HG02885 (cell line): ENCODE measurements around the gene UNC50.
"Not testable (repeated sequence)": the region's sequence is repeated elsewhere in the genome, so short reads cannot be mapped to it uniquely, and the experiment has no call there.

Experiments used
- ATAC-seq: cut with Tn5 transposase; IDR thresholded peaks from one replicate; pipeline ENCODE4 v1.9.1; 2021; ENCODE audit warnings: mild to moderate bottlenecking; ENCODE audit not compliant: unreplicated experiment, poor library complexity

UNC50 gene

DNA sequence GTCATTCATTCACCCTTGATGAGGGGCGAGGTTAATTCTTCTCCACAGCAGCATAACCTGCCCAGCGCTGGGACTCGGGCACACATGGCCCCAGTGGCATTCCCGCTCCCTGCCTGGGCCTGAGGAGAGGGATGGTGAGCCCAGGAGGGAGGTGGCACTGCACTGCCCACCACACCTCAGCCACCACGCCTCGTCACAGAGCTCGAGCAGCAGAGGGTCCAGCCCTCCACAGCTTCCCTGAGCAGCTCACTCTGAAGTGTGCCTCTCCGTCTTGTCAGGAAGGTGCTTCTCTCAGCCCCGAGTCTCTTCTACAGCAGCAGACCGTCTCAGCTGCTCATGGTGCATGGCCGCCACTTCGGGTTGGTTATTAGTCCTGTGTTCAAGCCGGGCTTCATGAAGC, 35.0 kb upstream of the UNC50 start:
- no peak for ATAC-seq

DNA sequence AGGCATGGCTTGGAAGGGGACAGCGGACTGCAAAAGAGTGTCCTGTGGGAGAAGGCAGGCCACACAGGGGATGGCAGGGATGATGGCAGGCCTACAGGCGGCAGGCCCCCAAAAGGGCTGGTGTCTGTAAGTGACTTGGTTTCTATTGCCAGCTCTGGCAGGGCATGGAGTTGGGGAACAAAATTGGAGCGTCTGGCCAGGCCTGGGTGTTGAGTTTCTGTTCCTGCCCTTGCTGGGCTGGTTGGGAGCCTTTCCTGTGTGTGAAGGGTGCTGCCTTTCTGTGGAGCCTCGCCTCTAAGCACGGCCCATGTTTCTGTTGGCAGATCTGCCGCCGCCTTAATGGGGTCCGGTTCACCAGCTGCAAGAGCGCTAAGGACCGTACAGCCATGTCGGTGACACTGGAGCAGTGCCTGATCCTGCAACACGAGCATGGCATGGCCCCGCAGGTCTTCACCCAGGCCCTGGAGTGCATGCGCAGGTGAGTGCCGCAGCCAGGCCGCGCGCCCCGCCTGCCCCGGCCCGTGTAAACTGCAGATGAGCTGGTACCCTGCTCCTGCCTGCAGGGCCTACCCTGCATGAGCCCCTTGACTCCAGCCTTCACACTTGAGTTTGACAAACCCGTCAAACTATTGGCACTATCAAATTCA, 31.6 kb upstream of the UNC50 start:
- no peak for ATAC-seq

DNA sequence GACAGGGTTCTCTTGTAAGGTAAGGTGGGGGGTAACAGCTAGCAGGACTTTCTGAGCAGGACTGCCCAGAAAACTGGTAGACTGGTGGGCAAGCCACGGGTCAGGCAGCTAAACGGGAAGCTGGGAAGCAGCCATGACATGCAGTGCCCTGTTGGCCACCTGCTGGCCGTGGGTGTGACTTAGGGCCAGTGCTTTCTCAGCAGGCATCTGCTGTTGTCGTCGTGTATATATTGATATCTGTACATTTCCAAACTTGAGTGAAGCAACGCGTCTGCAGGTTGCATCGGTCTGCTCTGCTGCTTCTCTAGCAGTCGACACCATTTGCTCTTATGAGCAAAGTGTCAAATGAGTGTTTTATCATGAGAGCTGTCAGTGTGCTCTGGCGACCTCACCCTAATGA, 31.1 kb upstream of the UNC50 start:
- ATAC-seq, result no peak

DNA sequence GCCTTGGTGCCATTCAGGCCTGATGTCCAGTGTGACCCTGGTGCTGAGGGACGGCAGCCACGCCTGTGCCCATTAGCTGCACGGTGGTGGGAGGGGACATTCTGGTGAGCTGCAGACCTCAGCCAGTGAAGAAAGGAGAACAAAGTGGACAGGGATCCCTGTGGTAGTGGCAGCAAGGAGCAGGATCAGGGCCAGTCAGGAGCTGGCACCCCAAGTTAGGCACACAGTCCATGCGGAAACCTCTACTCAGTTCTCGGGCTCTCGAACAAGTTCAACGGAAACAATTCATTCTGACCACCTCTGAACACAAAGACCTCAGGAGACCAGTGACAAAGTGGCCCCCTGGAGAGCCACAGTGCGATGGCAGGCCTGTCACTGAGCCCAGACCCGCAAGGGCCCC, 30.2 kb upstream of the UNC50 start:
- ATAC-seq, result no peak

DNA sequence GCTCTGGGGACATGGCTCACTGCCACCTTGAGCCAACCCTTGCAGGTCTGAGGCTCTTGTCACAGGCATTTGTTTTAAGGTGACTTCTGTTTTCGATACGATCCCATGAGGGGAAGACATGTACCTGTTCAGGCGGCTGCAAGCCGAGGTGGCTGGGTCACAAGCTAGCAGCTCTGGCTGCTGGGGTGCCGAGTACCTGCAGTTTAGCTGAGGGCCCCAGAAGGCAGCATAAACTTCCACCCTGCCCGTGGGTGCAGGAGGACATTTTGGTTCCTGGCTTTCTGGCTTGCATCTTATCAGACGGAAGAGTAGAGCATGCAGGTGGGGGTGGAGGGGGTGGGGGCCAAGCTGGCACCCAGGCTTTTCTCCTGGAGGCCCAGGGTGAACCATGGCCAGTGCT, 28.5 kb upstream of the UNC50 start:
- ATAC-seq, result no peak

DNA sequence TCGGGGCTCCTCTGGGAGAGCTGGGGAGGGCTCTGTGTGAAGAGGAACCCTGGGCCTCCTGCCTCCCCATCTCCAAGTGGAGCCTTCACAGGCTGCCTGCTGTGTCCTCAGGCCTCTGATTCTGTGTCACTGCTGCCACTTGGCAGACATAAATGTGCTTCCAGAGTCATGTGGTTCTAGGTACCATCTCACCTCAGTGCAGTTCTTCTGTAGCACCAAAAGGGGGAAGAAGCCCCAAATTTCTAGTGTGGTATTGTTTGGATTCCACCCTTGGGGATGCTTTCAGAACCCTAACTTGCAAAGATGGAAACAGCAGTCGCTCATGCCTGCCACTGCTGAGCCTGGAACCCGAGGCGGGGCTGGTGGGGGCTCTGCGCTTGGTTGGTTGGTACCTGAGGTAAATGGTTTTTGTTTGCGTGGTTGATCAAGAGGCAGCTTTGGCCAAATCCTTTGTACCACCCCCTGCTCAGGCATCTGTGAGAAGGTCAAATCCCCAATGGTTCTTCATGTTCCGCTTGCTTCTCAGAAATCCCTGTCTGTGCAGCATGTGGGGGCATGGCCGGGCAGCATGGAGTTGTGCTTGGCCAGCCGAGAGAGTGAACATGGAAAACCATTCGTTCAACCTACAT, 27.6 kb upstream of the UNC50 start:
- no peak for ATAC-seq

DNA sequence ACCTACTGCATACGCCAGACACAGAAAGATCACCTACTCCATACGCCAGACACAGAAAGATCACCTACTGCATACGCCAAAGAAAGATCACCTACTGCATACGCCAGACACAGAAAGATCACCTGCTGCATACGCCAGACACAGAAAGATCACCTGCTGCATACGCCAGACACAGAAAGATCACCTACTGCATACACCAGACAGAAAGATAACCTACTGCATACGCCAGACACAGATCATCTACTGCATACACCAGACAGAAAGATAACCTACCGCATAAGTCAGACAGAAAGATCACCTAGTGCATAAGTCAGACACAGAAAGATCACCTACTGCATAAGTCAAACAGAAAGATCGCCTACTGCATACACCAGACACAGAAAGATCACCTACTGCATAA, 25.9 kb upstream of the UNC50 start:
- ATAC-seq, result no peak

DNA sequence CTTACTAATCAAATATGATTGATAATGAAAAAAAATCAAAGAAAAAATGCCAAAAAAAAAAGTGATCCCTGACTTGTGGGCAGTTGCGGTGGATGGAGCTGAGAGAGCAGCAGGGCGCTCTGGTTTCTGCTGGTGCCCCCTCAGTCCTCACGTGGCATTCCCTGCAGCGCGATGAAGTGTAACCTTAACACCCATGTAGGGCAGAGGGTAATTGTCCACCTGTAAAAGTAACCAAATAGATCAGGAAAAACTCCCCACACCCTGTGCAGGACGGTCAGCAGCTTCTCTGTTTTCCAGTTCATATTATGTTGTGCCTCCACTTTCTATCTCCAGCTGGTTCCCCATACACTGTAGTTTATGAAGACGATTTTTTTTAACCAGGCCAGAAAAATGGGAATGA, 25.1 kb upstream of the UNC50 start:
- ATAC-seq, result no peak

DNA sequence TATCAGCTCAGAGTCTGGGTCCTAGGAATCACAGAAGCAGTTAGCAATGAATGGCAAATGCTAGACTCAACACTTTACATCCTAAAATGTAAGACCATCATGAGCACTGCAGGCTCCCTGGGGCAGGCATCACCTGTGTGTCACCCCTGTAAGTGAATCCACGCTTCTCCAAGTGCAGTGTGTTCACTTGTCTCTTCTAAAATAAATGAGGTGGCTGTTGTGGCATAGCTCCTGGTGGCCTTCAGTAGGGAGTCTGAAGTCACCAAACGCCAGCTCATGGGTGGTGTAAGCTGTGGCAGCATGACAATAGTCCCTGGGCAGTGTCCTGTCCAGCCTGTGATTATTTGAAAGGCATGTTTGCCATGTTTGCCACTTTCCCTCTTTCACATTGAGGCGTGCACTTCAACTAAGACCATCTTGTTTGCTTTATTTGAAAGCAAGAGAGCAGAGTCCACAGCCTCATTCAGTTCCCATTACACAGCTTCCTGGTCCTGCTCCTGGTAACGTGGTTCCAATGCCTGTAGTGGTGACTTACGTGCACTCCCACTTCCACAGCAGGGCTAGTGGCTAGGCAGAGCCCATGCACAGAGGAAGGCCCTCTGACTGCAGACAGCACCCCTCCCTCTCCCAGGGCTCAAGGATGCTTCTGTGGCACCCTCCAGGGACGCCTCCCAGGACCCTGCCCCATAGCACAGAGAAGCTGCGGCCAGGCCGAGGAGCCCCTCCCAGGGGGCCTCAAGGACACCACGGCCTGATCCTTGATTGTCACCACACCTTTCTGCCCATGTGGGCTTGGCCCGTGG, 24.4 kb upstream of the UNC50 start:
- no peak for ATAC-seq

DNA sequence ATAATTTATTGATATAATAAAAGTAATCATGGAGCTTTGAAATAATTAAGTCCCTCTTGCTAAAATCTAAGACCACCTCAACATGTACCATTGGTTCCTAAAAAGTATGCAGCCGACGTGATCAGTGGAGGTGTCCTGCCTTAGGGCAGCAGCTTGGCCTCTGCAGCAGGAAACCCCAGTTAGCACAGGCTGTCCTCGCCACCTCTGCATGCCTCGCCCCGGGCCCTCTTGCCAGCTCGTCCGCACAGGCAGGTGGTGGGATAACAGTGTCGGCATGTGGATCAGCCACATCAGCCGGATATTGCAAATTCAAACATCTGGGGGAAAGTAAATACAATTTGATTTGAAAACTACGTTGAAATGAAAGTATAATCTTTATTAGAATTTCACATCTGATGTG, 23.0 kb upstream of the UNC50 start:
- ATAC-seq, result no peak

DNA sequence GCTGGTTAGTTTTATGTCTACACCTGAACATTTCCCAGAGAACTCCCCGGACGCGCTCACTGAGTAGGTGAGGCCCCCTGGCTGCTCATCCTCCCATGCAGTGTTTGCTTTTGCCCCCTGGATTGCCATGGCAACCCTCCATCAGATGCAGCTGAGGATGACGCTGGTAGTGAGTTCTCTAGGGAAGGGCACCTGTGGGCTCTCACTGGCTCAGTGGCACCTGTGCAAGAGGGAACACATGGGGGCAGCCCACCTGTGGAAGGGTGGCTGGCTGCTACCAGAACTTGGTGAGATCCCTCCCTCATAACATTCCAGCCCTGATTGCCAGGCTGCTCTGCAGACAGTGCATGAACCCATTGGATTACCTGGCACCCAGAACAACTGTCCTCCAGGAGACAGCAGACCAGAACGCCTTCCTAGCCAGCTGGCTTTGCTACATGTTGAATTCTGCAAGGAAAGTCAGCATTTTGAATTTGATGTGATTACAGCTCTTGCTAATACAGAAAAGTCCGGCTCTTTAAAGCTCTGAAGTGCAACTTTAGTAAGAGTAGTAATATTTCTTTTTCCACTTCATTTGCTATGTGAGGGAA, 21.7 kb upstream of the UNC50 start:
- ATAC-seq, result no peak

DNA sequence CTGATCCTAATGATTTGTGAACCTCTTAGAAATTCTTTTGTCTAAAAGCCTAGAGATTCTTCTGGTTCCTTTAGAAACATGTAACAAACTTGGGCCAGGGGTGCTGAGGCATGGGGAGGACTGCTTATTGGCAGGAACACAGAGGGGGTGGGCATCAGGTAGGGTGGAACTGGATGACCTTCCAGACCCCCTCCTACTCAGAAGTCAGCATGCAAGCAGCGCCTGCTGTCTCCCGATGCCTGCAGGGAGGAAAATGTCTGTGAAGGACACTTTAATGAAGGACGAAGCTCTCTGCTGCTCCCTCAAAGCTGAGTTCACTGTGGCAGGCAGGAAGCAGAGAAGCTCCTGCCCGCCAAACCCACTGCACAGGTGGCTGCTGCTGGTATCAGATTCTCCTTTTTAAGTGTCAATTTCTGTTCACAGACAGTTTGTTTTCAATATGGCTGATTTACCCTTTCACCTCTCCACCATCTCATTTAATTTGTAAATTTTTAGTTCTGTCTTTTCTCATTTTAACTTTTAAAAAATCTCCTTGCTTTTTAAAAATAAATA, 19.4 kb upstream of the UNC50 start:
- no peak for ATAC-seq

DNA sequence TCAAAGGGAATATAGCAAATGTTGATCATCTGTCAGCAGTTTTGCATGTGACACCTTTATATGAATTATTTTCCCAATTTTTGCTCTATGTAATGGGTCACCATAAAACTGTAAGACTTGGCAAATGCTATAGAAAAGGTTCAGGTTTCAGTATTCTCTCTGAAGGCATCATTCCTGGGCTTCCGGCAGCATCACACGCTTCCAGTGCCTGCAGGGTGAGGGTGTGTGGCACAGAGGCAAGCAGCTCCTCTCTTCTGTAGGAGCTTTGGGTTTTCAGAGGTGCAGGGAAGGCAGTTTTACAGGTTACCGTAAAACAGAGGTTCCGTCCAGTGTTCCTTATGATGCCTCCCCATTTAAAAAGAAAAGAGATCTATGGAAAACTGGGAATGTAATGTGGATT, 18.9 kb upstream of the UNC50 start:
- ATAC-seq, result no peak

DNA sequence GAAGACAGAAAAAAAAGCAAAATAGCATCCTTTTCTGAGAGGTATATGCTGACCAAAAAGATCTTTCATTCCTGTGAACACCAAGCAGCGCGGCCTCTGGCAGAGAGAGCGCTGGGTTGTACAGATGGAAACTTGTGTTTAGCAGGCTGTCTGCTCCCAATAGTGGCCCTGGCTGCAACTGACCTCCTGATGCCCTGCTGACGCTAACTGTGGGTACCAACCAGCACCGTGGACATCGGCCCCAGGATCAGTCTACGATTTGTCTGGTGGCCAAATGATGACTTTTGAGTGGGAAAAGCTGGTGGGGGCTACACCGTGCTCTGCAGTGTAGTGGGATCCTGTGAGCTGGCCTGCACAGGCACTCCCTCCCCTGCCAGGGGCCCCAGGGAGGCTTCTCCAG, 15.8 kb upstream of the UNC50 start:
- no peak for ATAC-seq

DNA sequence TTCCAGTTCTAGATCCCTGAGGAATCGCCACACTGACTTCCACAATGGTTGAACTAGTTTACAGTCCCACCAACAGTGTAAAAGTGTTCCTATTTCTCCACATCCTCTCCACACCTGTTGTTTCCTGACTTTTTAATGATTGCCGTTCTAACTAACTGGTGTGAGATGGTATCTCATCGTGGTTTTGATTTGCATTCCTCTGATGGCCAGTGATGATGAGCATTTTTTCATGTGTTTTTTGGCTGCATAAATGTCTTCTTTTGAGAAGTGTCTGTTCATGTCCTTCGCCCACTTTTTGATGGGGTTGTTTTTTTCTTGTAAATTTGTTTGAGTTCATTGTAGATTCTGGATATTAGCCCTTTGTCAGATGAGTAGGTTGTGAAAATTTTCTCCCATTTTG, 13.7 kb upstream of the UNC50 start:
- ATAC-seq, result not testable (repeated sequence)

DNA sequence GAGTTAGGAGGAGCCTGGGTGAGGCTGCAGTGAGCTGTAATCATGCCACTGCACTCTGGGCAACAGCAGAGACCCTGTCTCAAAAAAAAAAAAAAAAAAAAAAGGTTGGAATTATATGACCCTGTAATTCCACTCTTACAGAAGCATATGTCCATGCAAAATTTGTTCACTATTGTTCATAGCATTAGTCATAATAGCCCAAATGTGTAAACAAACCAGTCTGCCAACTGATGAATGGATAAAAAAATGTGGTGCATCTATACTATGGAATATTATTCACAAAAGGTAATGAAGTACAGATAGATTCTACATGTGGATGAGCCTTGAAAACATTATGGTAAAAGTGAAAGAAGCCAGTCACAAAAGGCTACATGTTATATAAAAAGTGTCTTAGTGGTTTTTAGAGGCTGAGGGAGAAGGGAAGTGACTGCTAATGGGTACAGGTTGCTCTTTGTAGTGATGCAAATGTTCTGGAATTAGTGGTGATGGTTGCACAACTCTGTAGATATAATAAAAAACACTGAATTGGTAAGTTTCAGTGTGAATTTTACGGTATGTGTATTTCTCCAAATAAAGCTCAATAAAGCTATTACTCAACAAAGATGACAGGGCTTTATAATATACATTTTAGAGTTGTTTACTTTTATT, 9.5 kb upstream of the UNC50 start:
- no peak for ATAC-seq

DNA sequence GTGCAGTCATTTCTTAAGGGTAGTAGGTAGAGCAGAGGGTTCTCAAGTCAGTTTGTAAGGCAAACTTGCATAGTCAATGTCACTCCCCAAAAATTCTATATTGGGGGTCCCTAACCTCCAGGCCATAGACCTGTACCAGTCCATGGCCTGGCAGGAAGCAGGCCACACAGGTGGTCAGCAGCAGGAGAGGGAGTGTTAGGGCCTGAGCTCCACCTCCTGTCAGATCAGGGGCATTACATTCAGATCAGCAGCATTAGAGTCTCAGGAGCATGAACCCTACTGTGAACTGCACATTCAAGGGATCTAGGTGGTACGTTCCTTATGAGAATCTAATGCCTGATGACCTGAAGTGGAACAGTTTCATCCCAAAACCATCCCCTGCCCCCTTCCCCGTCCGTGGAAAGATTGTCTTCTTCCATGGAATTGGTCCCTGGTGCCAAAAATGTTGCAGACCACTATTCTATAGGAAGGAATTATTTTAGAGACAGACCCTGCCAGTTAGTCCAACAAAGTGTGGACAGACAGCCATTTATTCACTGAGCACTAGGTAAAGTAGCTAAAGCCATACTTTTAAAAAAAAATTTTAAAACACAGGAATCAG, 6.8 kb upstream of the UNC50 start:
- peak; percentile 79 for ATAC-seq

DNA sequence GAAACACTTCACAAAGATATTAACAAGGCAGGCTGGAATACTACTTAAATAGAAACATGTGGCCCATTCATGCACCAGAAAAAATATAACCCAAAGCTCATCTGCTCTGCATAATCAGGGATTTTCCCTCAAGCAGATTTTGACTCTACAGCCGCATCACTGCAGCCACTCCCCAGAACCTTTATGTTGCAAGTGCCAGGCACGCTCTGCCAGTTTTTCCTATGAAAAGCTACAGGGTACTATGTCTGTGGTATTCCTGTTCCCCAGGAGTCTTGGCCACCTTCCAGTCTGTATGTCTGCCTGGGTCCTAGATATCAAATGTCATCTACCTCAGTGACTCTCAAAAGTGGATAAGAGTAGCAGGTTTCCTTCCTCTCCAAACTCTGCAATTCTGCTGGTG, 3.8 kb upstream of the UNC50 start:
- ATAC-seq, result no peak

DNA sequence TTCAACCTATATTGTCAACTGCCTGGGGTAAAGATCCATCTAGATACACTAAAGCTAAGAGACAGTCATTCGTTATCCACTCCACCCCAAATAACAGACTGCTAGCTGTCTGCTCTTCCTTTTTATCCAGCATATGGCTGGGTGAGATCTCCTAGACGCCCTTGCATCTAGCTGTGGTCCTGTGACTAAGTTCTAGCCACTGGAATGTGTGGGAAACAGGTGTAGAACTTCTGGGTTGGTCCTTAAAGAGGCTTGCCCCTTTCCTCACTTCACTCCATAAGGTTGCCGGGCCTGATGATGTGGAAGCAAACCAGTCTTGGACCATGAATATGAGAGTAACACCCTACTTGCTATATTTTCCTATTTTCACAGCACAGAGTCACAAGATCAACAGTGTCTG, 3.3 kb upstream of the UNC50 start:
- no peak for ATAC-seq

DNA sequence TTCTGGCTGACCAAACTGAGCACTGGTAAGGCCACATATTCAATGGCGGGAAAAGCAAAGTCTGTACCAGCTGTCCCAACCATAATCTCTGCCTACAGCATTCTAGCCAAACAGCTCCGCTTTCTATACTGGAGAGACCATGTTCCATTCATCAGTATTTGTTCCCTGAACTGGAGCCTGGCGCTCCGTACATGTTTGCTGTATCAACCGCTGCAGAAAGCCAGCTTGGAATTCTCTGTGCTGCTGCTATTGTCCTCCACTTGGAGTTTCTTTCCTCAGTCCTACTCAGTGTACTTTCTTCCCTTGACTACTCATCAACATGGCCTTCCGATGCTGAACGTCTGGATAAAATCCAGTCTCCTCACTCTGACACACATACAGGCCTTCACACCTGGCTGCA, 2.0 kb upstream of the UNC50 start:
- no peak for ATAC-seq
